Testis (tissue), 3 donors: ENCODE data around the gene DOCK7. TPM values are rescaled to one million over a fixed set of nuclear protein-coding genes. Genes with fewer than 3 reads are reported as not detected.

Experiments
- DNase-seq: peaks from one replicate; pipeline ENCODE4 v3.0.0-alpha.2; 2019
- H3K27ac ChIP-seq, 2 donors: fragments of 200-600 bp; sonication (generic); one replicate each; pipeline ENCODE4 v1.5.1; 2019
- H3K27me3 ChIP-seq: fragments of 200-600 bp; sonication (generic); one replicate; pipeline ENCODE4 v1.5.1; 2019
- H3K36me3 ChIP-seq: fragments of 200-600 bp; sonication (generic); one replicate; pipeline ENCODE4 v1.5.1; 2017; ENCODE audit warnings: low read depth; ENCODE audit errors: missing control alignments
- H3K4me1 ChIP-seq: fragments of 200-600 bp; sonication (generic); one replicate; pipeline ENCODE4 v1.5.1; 2019
- H3K4me3 ChIP-seq, 2 donors: fragments of 200-600 bp; sonication (generic); one replicate each; pipeline ENCODE4 v1.5.1; 2017 to 2019
- H3K9me3 ChIP-seq: fragments of 200-600 bp; sonication (generic); one replicate; pipeline ENCODE4 v1.5.1; 2017
- POLR2A ChIP-seq: fragments of 450-650 bp; IDR thresholded peaks from one replicate; pipeline ENCODE4 v1.6.1; 2017; ENCODE audit warnings: antibody characterized with exemption, mild to moderate bottlenecking, moderate library complexity
- WGBS, 2 donors: methylation state at CpG; one replicate each; pipeline ENCODE4 v1.1.5; 2018; 5-methylcytosine and 5-hydroxymethylcytosine counted together
- intact Hi-C: fragments of 100-400 bp; cut with DNase I; formaldehyde crosslinking; loops from one replicate; pipeline ENCODE4 v1.15.1; 2023; ENCODE audit warnings: low total_unique reads
- polyA plus RNA-seq: library from polyadenylated mRNA; stranded (reverse); fragments of 350-450 nt; fragmentation: Illumina TruSeq; extraction: RNeasy Lipid Tissue Mini Kit (QIAGEN cat#74804); gene quantifications from one replicate; pipeline ENCODE4 v1.2.3, GENCODE V29; 2014; ENCODE audit warnings: low read depth, low replicate concordance; ENCODE audit not compliant: insufficient read depth
- total RNA-seq, 2 donors: library from RNA; depleted of rRNA; stranded (reverse); fragments of >200 nt; gene quantifications; one replicate each; pipeline ENCODE4 v1.2.3, GENCODE V29; 2016
- TF ChIP-seq, protein P1 (sequence below), 3 experiments: fragments of 450-650 bp in 2 of 3; fragments of 200-600 bp in 1 of 3; sonication (generic) in 1 of 3; IDR thresholded peaks; one replicate each; pipeline ENCODE4 v1.5.1; 2016 to 2019; ENCODE audit warnings: antibody characterized with exemption in 3 of 3, mild to moderate bottlenecking in 2 of 3, moderate library complexity in 1 of 3

The DOCK7 gene
- total and polyA plus RNA-seq, 3 donors from 2014 or later, result 42.2 to 122 (median 94.3) TPM

DNA sequence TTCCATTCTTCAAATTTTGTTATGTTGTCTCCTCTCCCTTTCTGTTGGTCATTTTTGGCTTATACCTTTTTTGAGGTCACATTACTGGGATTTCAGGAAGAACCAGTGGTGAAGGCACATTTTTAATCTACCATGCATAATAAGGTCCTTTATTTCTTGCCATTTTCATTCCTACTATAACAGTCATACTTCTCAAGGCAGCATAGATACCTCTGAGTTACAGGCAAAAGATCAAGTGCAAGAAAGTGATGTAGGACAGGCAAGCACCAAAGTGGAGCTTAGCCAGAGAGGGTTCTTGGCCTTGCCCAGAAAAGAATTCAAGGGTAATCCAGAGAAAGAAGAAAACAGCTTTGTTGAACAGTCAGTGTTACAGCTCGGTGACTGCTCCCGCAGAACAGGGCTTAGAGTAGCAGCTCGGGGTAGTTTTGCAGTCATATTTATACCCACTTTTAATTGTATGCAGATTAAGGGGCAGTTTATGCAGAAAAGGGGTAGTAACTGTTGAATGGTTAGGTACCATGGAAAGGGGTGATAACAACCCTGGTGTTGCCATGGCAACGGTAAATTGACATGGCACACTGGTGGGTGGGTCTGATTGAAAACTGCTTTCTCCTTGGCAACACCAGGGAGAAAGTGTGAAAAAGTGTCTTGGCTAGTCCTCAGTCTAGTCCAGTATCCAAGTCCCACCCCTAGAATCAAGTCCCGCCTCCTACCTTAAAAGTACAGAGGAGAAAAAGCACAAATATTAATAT is 39.6 kb upstream of the DOCK7 start:
- Histone ChIP-seq H3K9me3 (no peaks in the 10 kb centered on the region), H3K4me3 (no peak overlapping the region), H3K4me1 (peaks cover 17% of the 10 kb centered on the region), H3K27ac (no peak overlapping the region), H3K36me3 (no peaks in the 10 kb centered on the region), H3K27me3 (no peaks in the 10 kb centered on the region)
- no peak for TF ChIP-seq POLR2A
- TF ChIP-seq, protein P1, sequence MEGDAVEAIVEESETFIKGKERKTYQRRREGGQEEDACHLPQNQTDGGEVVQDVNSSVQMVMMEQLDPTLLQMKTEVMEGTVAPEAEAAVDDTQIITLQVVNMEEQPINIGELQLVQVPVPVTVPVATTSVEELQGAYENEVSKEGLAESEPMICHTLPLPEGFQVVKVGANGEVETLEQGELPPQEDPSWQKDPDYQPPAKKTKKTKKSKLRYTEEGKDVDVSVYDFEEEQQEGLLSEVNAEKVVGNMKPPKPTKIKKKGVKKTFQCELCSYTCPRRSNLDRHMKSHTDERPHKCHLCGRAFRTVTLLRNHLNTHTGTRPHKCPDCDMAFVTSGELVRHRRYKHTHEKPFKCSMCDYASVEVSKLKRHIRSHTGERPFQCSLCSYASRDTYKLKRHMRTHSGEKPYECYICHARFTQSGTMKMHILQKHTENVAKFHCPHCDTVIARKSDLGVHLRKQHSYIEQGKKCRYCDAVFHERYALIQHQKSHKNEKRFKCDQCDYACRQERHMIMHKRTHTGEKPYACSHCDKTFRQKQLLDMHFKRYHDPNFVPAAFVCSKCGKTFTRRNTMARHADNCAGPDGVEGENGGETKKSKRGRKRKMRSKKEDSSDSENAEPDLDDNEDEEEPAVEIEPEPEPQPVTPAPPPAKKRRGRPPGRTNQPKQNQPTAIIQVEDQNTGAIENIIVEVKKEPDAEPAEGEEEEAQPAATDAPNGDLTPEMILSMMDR (IDR thresholded peaks at IDR 0.05), result no peak
- intact Hi-C loops, result no loop called here
- WGBS, 2 donors, result 84 to 87% methylated on average over 5 of the region's 5 CpGs
- no peak for DNase-seq

DNA sequence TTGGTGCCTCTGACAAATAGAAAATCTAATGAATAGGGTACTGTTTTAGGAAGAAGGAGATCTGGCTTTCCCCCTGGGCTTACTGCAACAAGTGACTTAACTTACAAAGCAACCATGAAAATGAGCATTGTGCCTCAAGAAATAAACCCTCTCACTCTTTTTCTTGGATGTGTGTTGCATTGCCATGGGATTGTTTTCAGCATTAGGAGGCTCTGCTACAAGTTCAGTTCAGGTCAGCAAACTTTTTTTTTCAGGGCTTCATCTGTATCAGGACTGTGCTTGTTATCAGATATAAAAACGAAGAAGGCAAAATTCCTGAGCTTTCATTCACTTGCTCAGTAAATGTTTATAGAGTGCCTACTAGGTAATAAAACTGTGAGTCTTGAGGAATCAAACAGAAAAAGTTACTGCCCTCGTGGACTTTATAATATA is 37.8 kb upstream of the DOCK7 start:
- TF ChIP-seq, protein P1 (IDR thresholded peaks at IDR 0.05), result no peak
- no peak for TF ChIP-seq POLR2A
- intact Hi-C loops, result no loop called here

GRCh38 chr1:62725255-62725654 is 37.1 kb upstream of the DOCK7 start:
- H3K27ac ChIP-seq, result peak overlapping the region in 1 of 2 donors; percentile 39
- H3K4me1 ChIP-seq, result peaks cover 26% of the 10 kb centered on the region
- H3K4me3 ChIP-seq, result no peak overlapping the region
- TF ChIP-seq POLR2A, result no peak
- TF ChIP-seq, protein P1 (IDR thresholded peaks at IDR 0.05), result no peak
- no peaks in the 10 kb centered on the region for H3K9me3 ChIP-seq
- DNase-seq, result no peak
- intact Hi-C loops, result no loop called here
- H3K36me3 ChIP-seq, result no peaks in the 10 kb centered on the region
- 22 to 29% methylated on average over 1 of the region's 1 CpG for WGBS, 2 donors
- no peaks in the 10 kb centered on the region for H3K27me3 ChIP-seq

More for the DNA sequence above, 37.8 kb upstream of the DOCK7 start:
- no peak overlapping the region for H3K27ac ChIP-seq
- H3K4me1 ChIP-seq, result peaks cover 24% of the 10 kb centered on the region
- no peaks in the 10 kb centered on the region for H3K36me3 ChIP-seq
- DNase-seq, result no peak
- H3K4me3 ChIP-seq, result no peak overlapping the region
- WGBS, 2 donors, result 44 to 53% methylated on average over 2 of the region's 2 CpGs
- H3K27me3 ChIP-seq, result no peaks in the 10 kb centered on the region
- H3K9me3 ChIP-seq, result no peaks in the 10 kb centered on the region

DNA sequence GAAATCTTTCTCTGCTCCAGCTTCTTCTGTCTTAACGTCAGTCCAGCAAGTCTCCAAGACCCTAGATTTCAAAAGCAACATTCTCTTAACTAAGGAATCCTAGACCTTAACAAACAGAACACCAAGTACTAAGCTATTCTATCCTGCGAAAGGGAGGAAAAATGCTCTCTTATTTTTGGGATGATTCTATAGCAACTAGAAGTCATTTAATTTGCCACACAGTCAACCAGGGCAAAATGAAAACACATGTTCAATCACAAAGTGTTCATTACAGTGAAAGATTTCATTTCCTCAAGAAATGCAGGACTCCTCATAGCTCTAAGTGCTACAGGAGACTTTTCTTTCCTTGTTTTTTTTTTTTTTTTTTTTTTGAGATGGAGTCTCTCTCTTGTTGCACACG is 36.2 kb upstream of the DOCK7 start:
- Histone ChIP-seq H3K4me1 (peaks cover 26% of the 10 kb centered on the region), H3K4me3 (no peak overlapping the region), H3K27me3 (no peaks in the 10 kb centered on the region), H3K36me3 (no peaks in the 10 kb centered on the region), H3K9me3 (no peaks in the 10 kb centered on the region), H3K27ac (peak overlapping the region in 1 of 2 donors; percentile 28)
- whole genome bisulfite sequencing, 2 donors, result 45 to 56% methylated on average over 3 of the region's 3 CpGs
- DNase-seq, result no peak
- intact Hi-C loops, result no loop called here
- TF ChIP-seq, protein P1 (IDR thresholded peaks at IDR 0.05), result no peak
- TF ChIP-seq POLR2A, result no peak

GRCh38 chr1:62723883-62724282 is 35.7 kb upstream of the DOCK7 start:
- H3K4me3 ChIP-seq, result no peak overlapping the region
- DNase-seq, result no peak
- no peak overlapping the region for H3K27ac ChIP-seq
- intact Hi-C loops, result no loop called here
- WGBS, 2 donors, result 42 to 57% methylated on average over 2 of the region's 2 CpGs
- H3K4me1 ChIP-seq, result peaks cover 26% of the 10 kb centered on the region
- H3K27me3 ChIP-seq, result no peaks in the 10 kb centered on the region
- TF ChIP-seq, protein P1 (IDR thresholded peaks at IDR 0.05), result no peak
- no peak for TF ChIP-seq POLR2A
- no peaks in the 10 kb centered on the region for H3K9me3 ChIP-seq
- H3K36me3 ChIP-seq, result no peaks in the 10 kb centered on the region
